Aorta (tissue), 5 donors: ENCODE measurements around the gene DNAH7. TPM values are rescaled to one million over a fixed set of nuclear protein-coding genes. Genes with fewer than 3 reads are reported as not detected.
"Not testable (repeated sequence)": the region's sequence is repeated elsewhere in the genome, so short reads cannot be mapped to it uniquely, and the experiment has no call there.

Source experiments
- ATAC-seq: fragments of 200-7000 bp; cut with Tn5 transposase; one replicate; pipeline ENCODE4 v1.9.1; 2022; ENCODE audit warnings: moderate library complexity; ENCODE audit not compliant: low FRiP score
- DNase-seq, 2 donors: peaks; one replicate each; pipeline ENCODE4 v3.0.0-alpha.2; 2020
- H3K27ac ChIP-seq, 2 donors: one replicate each; pipeline ENCODE4 v1.5.1; 2013; ENCODE audit warnings: low read length in 2 of 2, mild to moderate bottlenecking in 2 of 2, moderate library complexity in 2 of 2, control low read depth in 1 of 2, inconsistent platforms in 1 of 2, low read depth in 1 of 2
- H3K27me3 ChIP-seq, 2 donors: one replicate each; pipeline ENCODE4 v1.6.1; 2013; ENCODE audit warnings: control low read depth in 1 of 2, low read length in 1 of 2, mild to moderate bottlenecking in 1 of 2, moderate library complexity in 1 of 2; ENCODE audit not compliant: insufficient read depth in 2 of 2, control insufficient read depth in 1 of 2
- H3K36me3 ChIP-seq, 2 donors: one replicate each; pipeline ENCODE4 v1.6.1; 2013; ENCODE audit warnings: control low read depth in 1 of 2, low read length in 1 of 2, mild to moderate bottlenecking in 1 of 2; ENCODE audit not compliant: insufficient read depth in 2 of 2, control insufficient read depth in 1 of 2
- H3K4me1 ChIP-seq, 2 donors: one replicate each; pipeline ENCODE4 v1.6.1; 2013; ENCODE audit warnings: low read length in 2 of 2, control low read depth in 1 of 2, mild to moderate bottlenecking in 1 of 2, moderate library complexity in 1 of 2; ENCODE audit not compliant: insufficient read depth in 2 of 2, control insufficient read depth in 1 of 2
- H3K4me3 ChIP-seq, 2 donors: one replicate each; pipeline ENCODE4 v1.5.1; 2013; ENCODE audit warnings: low read length in 2 of 2, control low read depth in 1 of 2, mild to moderate bottlenecking in 1 of 2
- H3K9me3 ChIP-seq: one replicate; pipeline ENCODE4 v1.6.1; 2013; ENCODE audit warnings: mild to moderate bottlenecking, low read length; ENCODE audit not compliant: control insufficient read depth
- WGBS, 2 donors: extraction: QIAGEN DNeasy Blood & Tissue Kit; methylation state at CpG; one replicate each; pipeline ENCODE4 v1.1.7; 2013; 5-methylcytosine and 5-hydroxymethylcytosine counted together
- intact Hi-C, 2 donors: fragments of 100-400 bp; cut with DNase I; formaldehyde crosslinking; loops; one replicate each; pipeline versions ENCODE4 v1.14.2 to v1.15.0; 2022
- polyA plus RNA-seq, 2 donors: library from polyadenylated mRNA; stranded (reverse); fragments of 200-250 nt; gene quantifications; one replicate each; pipeline ENCODE4 v1.2.3, GENCODE V29; 2013
- total RNA-seq, 2 donors: library from RNA; stranded (reverse); fragmentation: NEBNext Ultra II Directional; extraction: Animal tissue kit (Norgen Biotek cat#: 25700); gene quantifications; one replicate each; pipeline ENCODE4 v1.2.1, GENCODE V29; 2021
- donor health status: healthy with polysubstance abuse.
- donor health status: Bipolar disorder and iron deficiency.
- donor health status: DM: no; HTN: no; CAD: no.
- donor health status: DM: no; HTN: no; CAD: no.
- donor health status: DM: yes; HTN: yes; CAD: no.

Gene DNAH7
- total and polyA plus RNA-seq, 4 donors = 0.71 to 2.7 (median 1.5) TPM

DNA sequence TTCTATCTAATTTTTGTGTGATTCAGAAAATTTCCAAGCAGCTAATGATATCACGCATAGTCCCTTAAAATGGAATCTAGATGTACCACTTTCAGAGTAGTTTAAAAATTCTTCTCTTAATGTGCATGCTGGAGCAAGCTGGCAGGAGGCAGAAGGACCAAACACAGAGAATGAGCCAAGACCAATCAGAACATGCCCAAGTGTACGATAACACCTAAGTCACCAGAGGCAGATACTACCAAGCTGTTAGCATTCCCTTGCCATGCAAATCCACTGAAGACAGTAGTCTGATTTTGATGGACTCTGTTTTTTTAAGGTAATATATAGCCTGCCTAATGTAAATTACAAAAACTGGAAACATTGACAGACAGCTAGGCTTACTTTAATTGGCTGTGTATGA, 109.3 kb downstream of the DNAH7 start:
- Histone ChIP-seq H3K27ac (no peak overlapping the region), H3K4me3 (no peak overlapping the region), H3K4me1 (no peaks in the 10 kb centered on the region), H3K36me3 (no peaks in the 10 kb centered on the region), H3K9me3 (no peaks in the 10 kb centered on the region), H3K27me3 (no peaks in the 10 kb centered on the region)
- ATAC-seq (no peak), DNase-seq (no peak)
- 66 to 76% methylated on average over 2 of the region's 2 CpGs for WGBS, 2 donors
- intact Hi-C loops = no loop called here

DNA sequence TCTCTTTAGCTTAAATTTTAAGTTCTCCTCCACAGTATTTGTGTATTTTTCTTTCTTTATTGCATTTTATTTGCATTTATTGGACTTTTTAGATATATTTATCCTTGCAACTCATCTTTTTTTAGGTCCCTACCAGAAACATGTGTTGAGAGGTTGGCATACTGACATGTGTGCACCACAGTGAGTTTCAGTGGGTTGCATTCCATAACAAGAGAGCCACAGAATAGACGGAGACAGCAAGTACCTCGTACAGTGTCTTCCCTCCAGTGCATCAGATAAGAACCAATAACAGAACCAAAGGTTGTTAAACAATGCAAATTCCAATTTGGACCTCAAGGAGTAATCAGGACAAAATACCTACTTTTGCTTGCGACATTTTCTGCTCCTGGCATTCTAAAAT, 111.9 kb downstream of the DNAH7 start:
- WGBS, 2 donors = 81 to 87% methylated on average over 3 of the region's 3 CpGs
- ATAC-seq (no peak), DNase-seq (no peak)
- no peaks in the 10 kb centered on the region for H3K9me3 ChIP-seq
- no peaks in the 10 kb centered on the region for H3K4me1 ChIP-seq
- no peaks in the 10 kb centered on the region for H3K36me3 ChIP-seq
- no peaks in the 10 kb centered on the region for H3K27me3 ChIP-seq
- intact Hi-C loops = no loop called here
- no peak overlapping the region for H3K4me3 ChIP-seq
- H3K27ac ChIP-seq = no peak overlapping the region

DNA sequence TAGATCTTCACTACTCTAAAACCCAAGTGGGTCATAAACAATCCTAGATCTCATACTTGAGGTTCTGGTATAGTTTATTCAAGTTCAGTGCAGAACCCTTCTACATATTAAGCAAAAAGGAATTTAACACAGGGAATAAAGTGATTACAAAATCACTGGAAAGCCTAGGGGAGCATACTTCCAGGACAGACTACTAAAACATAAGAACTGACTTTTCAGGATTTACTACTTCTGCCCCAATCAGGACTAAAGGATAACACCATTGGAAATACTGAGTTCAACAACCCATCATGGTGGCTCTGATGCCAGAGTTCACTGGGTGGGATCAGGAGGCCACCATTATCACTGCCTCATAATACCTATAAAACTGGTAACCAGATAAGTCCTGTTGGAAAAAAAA, 123.6 kb downstream of the DNAH7 start:
- no peak for DNase-seq

DNA sequence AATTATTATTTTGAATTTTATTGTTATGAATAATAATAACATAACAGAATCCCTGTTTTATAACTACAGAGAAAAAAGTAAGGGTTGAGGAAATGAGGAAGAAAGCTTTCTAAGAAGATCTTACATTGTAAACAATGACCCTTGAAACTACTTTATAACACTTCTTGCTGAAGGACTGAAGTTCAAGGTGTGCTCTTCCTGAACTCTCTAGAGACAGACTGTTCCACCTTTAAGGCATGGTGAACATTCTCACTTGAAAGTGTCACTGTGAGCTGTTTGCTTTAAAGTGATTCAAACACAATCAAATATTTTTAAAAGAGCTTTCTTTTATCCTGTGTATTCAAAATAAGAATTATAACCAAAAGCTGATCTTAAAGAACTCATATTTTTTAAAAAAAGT, 131.5 kb downstream of the DNAH7 start:
- no peak for ATAC-seq
- no peak overlapping the region for H3K4me3 ChIP-seq
- intact Hi-C loops = no loop called here

More for the DNA sequence above, 123.6 kb downstream of the DNAH7 start:
- intact Hi-C loops = no loop called here
- H3K9me3 ChIP-seq = no peaks in the 10 kb centered on the region
- no peak overlapping the region for H3K4me3 ChIP-seq
- no peaks in the 10 kb centered on the region for H3K36me3 ChIP-seq
- H3K4me1 ChIP-seq = no peaks in the 10 kb centered on the region
- ATAC-seq = no peak
- no peak overlapping the region for H3K27ac ChIP-seq
- no peaks in the 10 kb centered on the region for H3K27me3 ChIP-seq

DNA sequence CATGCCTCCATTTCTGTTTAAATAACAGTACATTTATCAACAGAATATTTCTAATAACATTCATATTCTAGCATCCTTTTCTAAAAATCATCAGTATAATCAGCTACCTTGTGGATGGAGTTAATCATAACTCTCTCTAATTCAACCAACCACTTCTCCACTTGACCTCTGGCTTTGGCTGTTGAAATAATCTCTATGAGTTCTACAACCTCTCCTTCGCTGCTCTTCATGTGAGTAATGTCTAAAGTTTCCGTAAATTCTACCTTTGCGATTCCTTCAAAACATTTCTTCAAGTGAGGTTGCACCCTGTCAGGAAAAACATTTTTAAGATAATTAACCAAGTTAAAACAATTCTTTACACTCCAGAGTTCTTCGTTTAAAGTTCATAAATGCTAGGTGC, 134.2 kb downstream of the DNAH7 start:
- ATAC-seq (no peak), DNase-seq (no peak)
- Histone ChIP-seq H3K4me1 (no peaks in the 10 kb centered on the region), H3K27ac (no peak overlapping the region), H3K4me3 (no peak overlapping the region), H3K9me3 (no peaks in the 10 kb centered on the region), H3K36me3 (no peaks in the 10 kb centered on the region), H3K27me3 (no peaks in the 10 kb centered on the region)
- intact Hi-C loops = no loop called here
- WGBS, 2 donors = 91 to 94% methylated on average over 4 of the region's 4 CpGs

More for the DNA sequence above, 131.5 kb downstream of the DNAH7 start:
- no peak for DNase-seq
- no peaks in the 10 kb centered on the region for H3K9me3 ChIP-seq
- H3K4me1 ChIP-seq = no peaks in the 10 kb centered on the region
- no peaks in the 10 kb centered on the region for H3K36me3 ChIP-seq
- H3K27me3 ChIP-seq = no peaks in the 10 kb centered on the region
- no peak overlapping the region for H3K27ac ChIP-seq

DNA sequence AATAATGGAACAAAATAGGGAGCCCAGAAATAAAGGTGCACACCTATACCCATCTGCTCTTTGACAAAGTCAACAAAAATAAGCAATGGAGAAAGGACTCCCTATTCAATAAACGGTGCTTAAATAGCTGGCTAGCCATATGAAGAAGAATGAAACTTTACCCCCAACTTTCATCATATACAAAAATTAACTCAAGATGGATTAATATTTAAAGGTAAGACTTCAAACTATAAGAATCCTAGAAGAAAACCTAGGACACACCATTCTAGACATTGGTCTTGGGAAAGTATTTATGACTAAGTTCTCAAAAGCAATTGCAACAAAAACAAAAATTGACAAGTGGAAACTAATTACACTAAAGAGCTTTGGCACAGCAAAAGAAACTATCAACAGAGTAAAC, 139.1 kb downstream of the DNAH7 start:
- 89 to 91% methylated on average over 1 of the region's 1 CpG for WGBS, 2 donors
- Histone ChIP-seq H3K4me3 (no peak overlapping the region), H3K27ac (no peak overlapping the region), H3K9me3 (no peaks in the 10 kb centered on the region), H3K36me3 (no peaks in the 10 kb centered on the region), H3K4me1 (no peaks in the 10 kb centered on the region), H3K27me3 (no peaks in the 10 kb centered on the region)
- DNase-seq = no peak
- no peak for ATAC-seq
- intact Hi-C loops = no loop called here

DNA sequence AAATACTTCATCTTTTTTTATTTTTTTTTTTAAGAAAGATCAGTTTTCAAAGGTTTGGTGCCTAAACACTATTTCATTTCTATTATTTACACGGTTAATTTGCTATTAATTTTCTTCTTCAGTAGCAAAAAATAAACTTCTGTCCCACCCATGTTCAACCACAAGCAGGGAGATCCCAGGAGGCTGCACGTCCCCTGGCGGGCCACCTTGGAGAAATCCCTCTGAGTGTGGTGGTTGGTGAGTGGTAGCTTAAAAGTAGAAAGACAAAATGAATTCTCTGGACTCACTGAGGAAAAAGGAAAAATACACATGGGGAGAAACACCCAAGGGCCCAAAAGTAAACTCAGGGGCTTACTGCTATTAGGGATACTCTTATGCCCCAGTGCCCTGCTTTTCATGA, 143.5 kb downstream of the DNAH7 start:
- no peak overlapping the region for H3K4me3 ChIP-seq
- H3K9me3 ChIP-seq = no peaks in the 10 kb centered on the region
- no peaks in the 10 kb centered on the region for H3K36me3 ChIP-seq
- intact Hi-C loops = no loop called here
- no peak overlapping the region for H3K27ac ChIP-seq
- DNase-seq = no peak
- H3K4me1 ChIP-seq = no peaks in the 10 kb centered on the region
- WGBS, 2 donors = 73 to 81% methylated on average over 3 of the region's 3 CpGs
- ATAC-seq = no peak
- no peaks in the 10 kb centered on the region for H3K27me3 ChIP-seq

DNA sequence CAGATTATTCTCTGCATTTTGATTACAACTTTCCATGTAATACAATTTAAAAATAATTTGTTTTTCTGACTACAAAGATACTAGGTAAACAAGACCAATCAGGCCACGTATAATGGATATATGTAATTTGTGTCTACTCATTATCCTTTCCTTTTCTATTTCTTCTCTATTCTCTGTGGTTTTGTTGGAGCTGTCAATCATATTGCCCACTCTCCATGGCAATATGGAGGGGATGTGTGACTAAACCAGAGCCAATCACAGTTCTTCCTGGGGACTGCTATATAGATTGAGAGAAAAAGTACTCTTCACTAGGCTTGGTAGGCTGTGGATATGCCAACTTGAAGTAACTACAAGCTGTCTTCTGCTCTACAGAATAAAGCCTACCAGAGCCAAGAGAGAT, 144.7 kb downstream of the DNAH7 start:
- intact Hi-C loops = no loop called here
- no peak for ATAC-seq
- Histone ChIP-seq H3K4me1 (no peaks in the 10 kb centered on the region), H3K27me3 (no peaks in the 10 kb centered on the region), H3K27ac (no peak overlapping the region), H3K36me3 (no peaks in the 10 kb centered on the region), H3K4me3 (no peak overlapping the region), H3K9me3 (no peaks in the 10 kb centered on the region)
- WGBS, 2 donors = 86 to 95% methylated on average over 1 of the region's 1 CpG
- no peak for DNase-seq

DNA sequence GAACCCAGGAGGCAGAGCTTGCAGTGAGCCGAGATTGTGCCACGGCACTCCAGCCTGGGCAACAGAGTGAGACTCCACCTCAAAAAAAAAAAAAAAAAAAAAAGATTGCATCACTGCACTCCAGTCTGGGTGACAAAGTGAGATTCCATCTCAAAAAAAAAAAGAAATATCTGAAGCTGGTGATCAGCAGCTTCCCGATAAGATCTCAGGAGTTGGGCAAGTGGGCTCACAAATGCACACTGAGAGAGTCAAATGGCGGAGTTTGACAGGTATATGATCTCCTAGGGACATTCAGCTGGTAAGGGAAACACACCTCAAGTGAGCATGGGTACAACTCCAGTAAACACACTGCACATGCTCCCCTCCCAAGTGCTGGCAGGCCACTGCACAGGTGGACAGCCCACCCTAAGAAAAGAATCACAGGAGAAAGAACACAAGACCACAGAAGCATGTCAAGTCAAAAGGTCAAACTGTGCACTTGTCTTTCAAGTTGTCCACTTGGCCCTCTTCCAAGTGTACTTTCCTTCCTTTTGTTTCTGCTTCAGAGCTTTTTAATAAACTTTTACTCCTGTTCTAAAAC, 151.5 kb downstream of the DNAH7 start:
- H3K36me3 ChIP-seq, H3K9me3 ChIP-seq, H3K4me3 ChIP-seq, DNase-seq, H3K4me1 ChIP-seq, intact Hi-C loops, ATAC-seq, H3K27ac ChIP-seq, H3K27me3 ChIP-seq: not testable (repeated sequence)
- 88 to 98% methylated on average over 4 of the region's 4 CpGs for WGBS, 2 donors
